Medulla oblongata (tissue), 1 donor: ENCODE data around the gene TATDN2.
"Not testable (repeated sequence)": the region's sequence is repeated elsewhere in the genome, so short reads cannot be mapped to it uniquely, and the experiment has no call there.

Source experiments
- DNase-seq: peaks from one replicate; pipeline ENCODE4 v3.0.0-alpha.2; 2015; ENCODE audit errors: extremely low spot score

The TATDN2 gene

GRCh38 chr3:10269443-10269842, 21.2 kb downstream of the TATDN2 start:
- no peak for DNase-seq

GRCh38 chr3:10272476-10272875, 24.2 kb downstream of the TATDN2 start:
- not testable (repeated sequence) for DNase-seq

GRCh38 chr3:10272977-10273376, 24.7 kb downstream of the TATDN2 start:
- DNase-seq, result no peak

- DNase-seq, result no peak
Observed at GRCh38 chr3:10273702-10274305, 25.5 kb downstream of the TATDN2 start.

GRCh38 chr3:10274601-10275000, 26.3 kb downstream of the TATDN2 start:
- DNase-seq, result no peak

- no peak for DNase-seq
Observed at GRCh38 chr3:10277115-10277625, 28.9 kb downstream of the TATDN2 start.

- DNase-seq, result no peak
Observed at GRCh38 chr3:10278501-10278900, 30.2 kb downstream of the TATDN2 start.

- DNase-seq, result no peak
Observed at GRCh38 chr3:10279384-10280176, 31.3 kb downstream of the TATDN2 start.

GRCh38 chr3:10280177-10280529, 31.9 kb downstream of the TATDN2 start:
- no peak for DNase-seq

GRCh38 chr3:10280571-10280970, 32.3 kb downstream of the TATDN2 start:
- DNase-seq, result no peak

- DNase-seq, result no peak
Observed at GRCh38 chr3:10281951-10282350, 33.7 kb downstream of the TATDN2 start.

- no peak for DNase-seq
Observed at GRCh38 chr3:10283638-10284037, 35.4 kb downstream of the TATDN2 start.

- DNase-seq, result no peak
Observed at GRCh38 chr3:10284496-10284895, 36.2 kb downstream of the TATDN2 start.

- no peak for DNase-seq
Observed at GRCh38 chr3:10285272-10286132, 37.2 kb downstream of the TATDN2 start.

GRCh38 chr3:10286133-10286524, 37.9 kb downstream of the TATDN2 start:
- no peak for DNase-seq

GRCh38 chr3:10286596-10287295, 38.5 kb downstream of the TATDN2 start:
- peak; percentile 75 for DNase-seq

GRCh38 chr3:10287936-10288574, 39.8 kb downstream of the TATDN2 start:
- no peak for DNase-seq

- no peak for DNase-seq
Observed at GRCh38 chr3:10288575-10288960, 40.3 kb downstream of the TATDN2 start.

GRCh38 chr3:10289077-10289476, 40.8 kb downstream of the TATDN2 start:
- no peak for DNase-seq

- DNase-seq, result no peak
Observed at GRCh38 chr3:10289787-10290355, 41.6 kb downstream of the TATDN2 start.
